EL (cell line): ENCODE data around the gene WFDC5.
"Not testable (repeated sequence)": the region's sequence is repeated elsewhere in the genome, so short reads cannot be mapped to it uniquely, and the experiment has no call there.

Source experiments
- DNase-seq: peaks from one replicate; pipeline ENCODE4 v3.0.0-alpha.2; 2016

Gene WFDC5

GRCh38 chr20:45087097-45087790 is 27.7 kb downstream of the WFDC5 start:
- DNase-seq = peak; percentile 18

GRCh38 chr20:45085867-45086266 is 29.1 kb downstream of the WFDC5 start:
- DNase-seq = no peak

GRCh38 chr20:45085289-45085688 is 29.7 kb downstream of the WFDC5 start:
- no peak for DNase-seq

- DNase-seq = no peak
Measured at GRCh38 chr20:45083127-45083526, 31.8 kb downstream of the WFDC5 start.

- no peak for DNase-seq
Measured at GRCh38 chr20:45082468-45082867, 32.5 kb downstream of the WFDC5 start.

GRCh38 chr20:45080867-45081624 is 33.9 kb downstream of the WFDC5 start:
- peak; percentile 50 for DNase-seq

GRCh38 chr20:45077559-45077958 is 37.4 kb downstream of the WFDC5 start:
- DNase-seq = no peak

GRCh38 chr20:45073221-45073620 is 41.8 kb downstream of the WFDC5 start:
- DNase-seq = no peak

- no peak for DNase-seq
Measured at GRCh38 chr20:45072066-45072465, 42.9 kb downstream of the WFDC5 start.

- DNase-seq = peak; percentile 48
Measured at GRCh38 chr20:45070932-45071632, 43.9 kb downstream of the WFDC5 start.

GRCh38 chr20:45069261-45069660 is 45.7 kb downstream of the WFDC5 start:
- DNase-seq = no peak

- DNase-seq = peak; percentile 53
Measured at GRCh38 chr20:45067558-45067957, 47.4 kb downstream of the WFDC5 start.

GRCh38 chr20:45067087-45067486 is 47.9 kb downstream of the WFDC5 start:
- no peak for DNase-seq

- no peak for DNase-seq
Measured at GRCh38 chr20:45066372-45066771, 48.6 kb downstream of the WFDC5 start.

GRCh38 chr20:45064812-45065211 is 50.2 kb downstream of the WFDC5 start:
- no peak for DNase-seq

- DNase-seq = not testable (repeated sequence)
Measured at GRCh38 chr20:45063107-45063506, 51.9 kb downstream of the WFDC5 start.

GRCh38 chr20:45061244-45061643 is 53.7 kb downstream of the WFDC5 start:
- DNase-seq = peak; percentile 97

- DNase-seq = peak; percentile 13
Measured at GRCh38 chr20:45060294-45060693, 54.7 kb downstream of the WFDC5 start.
